Transverse colon (tissue), 4 donors: ENCODE results near the gene LGALS9. TPM values are rescaled to one million over a fixed set of nuclear protein-coding genes. Genes with fewer than 3 reads are reported as not detected.

ENCODE experiments used
- DNase-seq: peaks from one replicate; pipeline ENCODE4 v3.0.0-alpha.2; 2019
- H3K27ac ChIP-seq, 4 donors: fragments of 200-600 bp; sonication (generic); 2 replicates each; pipeline ENCODE4 v1.5.1; 2016 to 2018; ENCODE audit warnings: inconsistent platforms in 4 of 4
- H3K27me3 ChIP-seq: fragments of 200-600 bp; sonication (generic); 2 replicates; pipeline ENCODE4 v1.5.1; 2017; ENCODE audit warnings: inconsistent platforms
- H3K36me3 ChIP-seq, 4 donors: fragments of 200-600 bp; sonication (generic); 2 replicates each; pipeline ENCODE4 v1.5.1; 2017 to 2019; ENCODE audit warnings: inconsistent platforms in 4 of 4
- H3K4me1 ChIP-seq, 4 donors: fragments of 200-600 bp; sonication (generic); 2 replicates each; pipeline ENCODE4 v1.5.1; 2017 to 2020; ENCODE audit warnings: inconsistent platforms in 4 of 4
- H3K4me3 ChIP-seq, 4 donors: fragments of 200-600 bp; sonication (generic); 1 replicate in 1 of 4; 2 replicates in 3 of 4; pipeline versions ENCODE4 v1.5.1 to v1.6.1; 2017 to 2019; ENCODE audit warnings: inconsistent platforms in 4 of 4
- H3K9me3 ChIP-seq, 2 donors: fragments of 200-600 bp; sonication (generic); 2 replicates each; pipeline ENCODE4 v1.5.1; 2017 to 2019; ENCODE audit warnings: inconsistent platforms in 2 of 2
- CTCF ChIP-seq, 5 experiments: fragments of 200-600 bp in 3 of 5; fragments of 450-650 bp in 2 of 5; sonication (generic) in 3 of 5; IDR thresholded peaks; 1 replicate in 2 of 5; 2 replicates in 3 of 5; pipeline ENCODE4 v1.5.1; 2016 to 2017; ENCODE audit warnings: antibody characterized with exemption in 5 of 5, inconsistent platforms in 3 of 5, mild to moderate bottlenecking in 2 of 5, moderate library complexity in 1 of 5
- EP300 ChIP-seq: sonication (generic); formaldehyde crosslinking; IDR thresholded peaks from one replicate; pipeline ENCODE4 v1.6.1; 2017; ENCODE audit warnings: antibody characterized with exemption, low read depth
- POLR2A ChIP-seq: fragments of 450-650 bp; IDR thresholded peaks from one replicate; pipeline ENCODE4 v1.6.1; 2016; ENCODE audit warnings: antibody characterized with exemption, mild to moderate bottlenecking, moderate library complexity
- POLR2AphosphoS5 ChIP-seq, 3 donors: sonication (generic); formaldehyde crosslinking; IDR thresholded peaks; one replicate each; pipeline ENCODE4 v1.6.1; 2016; ENCODE audit warnings: antibody characterized with exemption in 3 of 3
- WGBS, 2 donors: methylation state at CpG; one replicate each; pipeline ENCODE4 v1.1.5; 2018; ENCODE audit warnings: low coverage in 1 of 2; 5-methylcytosine and 5-hydroxymethylcytosine counted together
- in situ Hi-C, 4 donors: fragments of 200-750 bp; cut with MboI; loops; one replicate each; pipeline versions ENCODE4 v1.15.0 to v1.15.1; 2017; ENCODE audit warnings: low sequenced_read_pairs in 3 of 4, low pct_ligation_motif_present in 1 of 4, low pct_unique_long_range_greater_than_20kb in 1 of 4
- intact Hi-C: fragments of 100-400 bp; cut with DNase I; formaldehyde crosslinking; loops from one replicate; pipeline ENCODE4 v1.15.1; 2023; ENCODE audit warnings: low total_unique reads
- total RNA-seq, 4 donors: library from RNA; depleted of rRNA; stranded (reverse); fragments of >200 nt; gene quantifications; one replicate each; pipeline ENCODE4 v1.1.0, GENCODE V29; 2016

Gene LGALS9
- total RNA-seq, 4 donors from 2014 or later = 245 to 463 (median 368) TPM

- no peak for DNase-seq
- no peak overlapping the region for H3K4me3 ChIP-seq
- H3K27ac ChIP-seq = peak overlapping the region in 1 of 4 donors; percentile 11
- no peaks in the 10 kb centered on the region for H3K9me3 ChIP-seq
- H3K27me3 ChIP-seq = no peaks in the 10 kb centered on the region
- TF ChIP-seq POLR2AphosphoS5 (IDR thresholded peaks at IDR 0.05) (no peak), POLR2A (no peak), CTCF (IDR thresholded peaks at IDR 0.05) (no peak), EP300 (no peak)
- in situ Hi-C loops (loop anchor here in 1 of 4 donors (25.0 kb wide), 2 partner anchors 264 to 386 kb away; partner anchors contain the start of gene LYRM9), intact Hi-C loops (no loop called here)
- peaks cover 0 to 16% (median 10%) of the 10 kb centered on the region in 4 donors for H3K4me1 ChIP-seq
- peaks cover 0 to 6% (median 0%) of the 10 kb centered on the region in 4 donors for H3K36me3 ChIP-seq
- WGBS, 2 donors = 85 to 93% methylated on average over 3 to 4 of the region's 4 CpGs
Observed at GRCh38 chr17:27622986-27623385, 8.0 kb upstream of the LGALS9 start.

GRCh38 chr17:27623614-27624013, 7.4 kb upstream of the LGALS9 start:
- no peaks in the 10 kb centered on the region for H3K36me3 ChIP-seq
- in situ Hi-C loops = loop anchor here in 1 of 4 donors (25.0 kb wide), 2 partner anchors 264 to 386 kb away; partner anchors contain the start of gene LYRM9
- H3K27ac ChIP-seq = peak overlapping the region in 1 of 4 donors; percentile 11
- H3K9me3 ChIP-seq = no peaks in the 10 kb centered on the region
- TF ChIP-seq POLR2A = no peak
- intact Hi-C loops = no loop called here
- peaks cover 0 to 16% (median 10%) of the 10 kb centered on the region in 4 donors for H3K4me1 ChIP-seq
- 43 to 75% methylated on average over 1 to 6 of the region's 6 CpGs for WGBS, 2 donors
- no peak for DNase-seq
- H3K4me3 ChIP-seq = no peak overlapping the region
- no peaks in the 10 kb centered on the region for H3K27me3 ChIP-seq

GRCh38 chr17:27624539-27624938, 6.4 kb upstream of the LGALS9 start:
- no peaks in the 10 kb centered on the region for H3K9me3 ChIP-seq
- H3K27me3 ChIP-seq = no peaks in the 10 kb centered on the region
- DNase-seq = no peak
- WGBS, 2 donors = 85 to 92% methylated on average over 2 to 3 of the region's 3 CpGs
- peaks cover 0 to 16% (median 10%) of the 10 kb centered on the region in 4 donors for H3K4me1 ChIP-seq
- no peaks in the 10 kb centered on the region for H3K36me3 ChIP-seq
- no peak overlapping the region for H3K27ac ChIP-seq
- TF ChIP-seq POLR2A (no peak), CTCF (IDR thresholded peaks at IDR 0.05) (no peak), EP300 (no peak), POLR2AphosphoS5 (IDR thresholded peaks at IDR 0.05) (no peak)
- in situ Hi-C loops = loop anchor here in 1 of 4 donors (25.0 kb wide), 2 partner anchors 263 to 387 kb away; partner anchors contain the start of gene LYRM9
- no peak overlapping the region for H3K4me3 ChIP-seq
- intact Hi-C loops = no loop called here

GRCh38 chr17:27625856-27626255, 5.1 kb upstream of the LGALS9 start:
- no peak for TF ChIP-seq POLR2AphosphoS5 (IDR thresholded peaks at IDR 0.05)
- no peak for TF ChIP-seq POLR2A
- no peak for TF ChIP-seq CTCF (IDR thresholded peaks at IDR 0.05)
- no peak for TF ChIP-seq EP300
- Histone ChIP-seq H3K36me3 (no peaks in the 10 kb centered on the region), H3K4me3 (no peak overlapping the region), H3K9me3 (no peaks in the 10 kb centered on the region), H3K27ac (no peak overlapping the region), H3K4me1 (peaks cover 4 to 21% (median 13%) of the 10 kb centered on the region in 4 donors), H3K27me3 (no peaks in the 10 kb centered on the region)
- in situ Hi-C loops = loop anchor here in 1 of 4 donors (25.0 kb wide), 1 partner anchor 114 kb away; no protein-coding TSS in a partner anchor
- intact Hi-C loops = no loop called here
- WGBS, 2 donors = 67 to 95% methylated on average over 1 to 5 of the region's 5 CpGs
- no peak for DNase-seq
